GM23338 (cell line): ENCODE results near the gene FCN2. TPM values are rescaled to one million over a fixed set of nuclear protein-coding genes. Genes with fewer than 3 reads are reported as not detected.

Experiments used
- ATAC-seq: fragments of 200-7000 bp; cut with Tn5 transposase; 3 replicates; pipeline ENCODE4 v1.9.1; 2020
- DNase-seq: peaks from one replicate; pipeline ENCODE4 v3.0.0-alpha.2; 2015; ENCODE audit warnings: low spot score
- H2AFZ ChIP-seq: fragments of 200-600 bp; sonication (generic); 2 replicates; pipeline ENCODE4 v1.8.0; 2016; ENCODE audit warnings: antibody characterized with exemption, mild to moderate bottlenecking, moderate library complexity
- H3F3A ChIP-seq: fragments of 200-600 bp; sonication (generic); replicated peaks from 2 replicates; pipeline ENCODE4 v1.8.0; 2017; ENCODE audit warnings: antibody characterized with exemption, mixed run types, low read depth
- H3K27ac ChIP-seq: fragments of 200-600 bp; sonication (generic); 2 replicates; pipeline ENCODE4 v1.6.1; 2016; ENCODE audit warnings: low read depth
- H3K27me3 ChIP-seq: fragments of 200-600 bp; sonication (generic); 2 replicates; pipeline ENCODE4 v1.8.0; 2016; ENCODE audit warnings: mild to moderate bottlenecking, mixed run types, moderate library complexity; ENCODE audit not compliant: insufficient read depth
- H3K36me3 ChIP-seq: fragments of 200-600 bp; sonication (generic); 2 replicates; pipeline ENCODE4 v1.8.0; 2016; ENCODE audit warnings: mild to moderate bottlenecking; ENCODE audit not compliant: insufficient read depth
- H3K4me1 ChIP-seq: fragments of 200-600 bp; sonication (generic); 2 replicates; pipeline ENCODE4 v1.8.0; 2016; ENCODE audit warnings: mild to moderate bottlenecking, moderate library complexity; ENCODE audit not compliant: insufficient read depth
- H3K4me2 ChIP-seq: fragments of 200-600 bp; sonication (generic); 2 replicates; pipeline ENCODE4 v1.7.1; 2017; ENCODE audit warnings: mixed run types
- H3K4me3 ChIP-seq: fragments of 200-600 bp; sonication (generic); 2 replicates; pipeline ENCODE4 v1.6.1; 2016; ENCODE audit warnings: mixed run types
- H3K79me2 ChIP-seq: fragments of 200-600 bp; sonication (generic); replicated peaks from 2 replicates; pipeline ENCODE4 v1.8.0; 2017; ENCODE audit warnings: mild to moderate bottlenecking; ENCODE audit not compliant: insufficient read depth
- H3K9me2 ChIP-seq: fragments of 200-600 bp; sonication (generic); 2 replicates; pipeline ENCODE4 v1.8.0; 2017; ENCODE audit not compliant: insufficient read depth
- H4K20me1 ChIP-seq: fragments of 200-600 bp; sonication (generic); replicated peaks from 2 replicates; pipeline ENCODE4 v1.8.0; 2017; ENCODE audit warnings: mild to moderate bottlenecking; ENCODE audit not compliant: insufficient read depth
- H3K27ac Mint-ChIP-seq: 2 replicates; pipeline ENCODE4 v1.8.0; 2020; ENCODE audit warnings: inconsistent platforms, mild to moderate bottlenecking, moderate library complexity, mixed read lengths
- H3K27me3 Mint-ChIP-seq: 3 replicates; pipeline ENCODE4 v1.8.0; 2022; ENCODE audit warnings: low read depth, mild to moderate bottlenecking, moderate library complexity, mixed read lengths, inconsistent platforms; ENCODE audit not compliant: insufficient read depth, poor library complexity
- H3K36me3 Mint-ChIP-seq: 3 replicates; pipeline ENCODE4 v1.8.0; 2021; ENCODE audit warnings: low read depth, mild to moderate bottlenecking, inconsistent platforms, moderate library complexity, mixed read lengths
- H3K4me1 Mint-ChIP-seq: 3 replicates; pipeline ENCODE4 v1.8.0; 2020; ENCODE audit warnings: mild to moderate bottlenecking, inconsistent platforms, mixed read lengths
- H3K4me3 Mint-ChIP-seq: 3 replicates; pipeline ENCODE4 v1.8.0; 2021; ENCODE audit warnings: moderate library complexity, mild to moderate bottlenecking, inconsistent platforms, mixed read lengths
- H3K9me3 Mint-ChIP-seq: 3 replicates; pipeline ENCODE4 v1.8.0; 2020; ENCODE audit warnings: moderate library complexity, mild to moderate bottlenecking, inconsistent platforms, mixed read lengths
- JUNB ChIP-seq: IDR thresholded peaks from one replicate; pipeline ENCODE4 v1.6.1; 2016; ENCODE audit warnings: antibody characterized with exemption; ENCODE audit not compliant: unreplicated experiment
- POLR2AphosphoS5 ChIP-seq: IDR thresholded peaks from 2 replicates; pipeline ENCODE4 v1.6.1; 2016; ENCODE audit warnings: antibody characterized with exemption, low read depth
- STAT1 ChIP-seq: IDR thresholded peaks from one replicate; pipeline ENCODE4 v1.6.1; 2016; ENCODE audit warnings: antibody characterized with exemption; ENCODE audit not compliant: unreplicated experiment
- ZNF114 ChIP-seq: fragments of 250-450 bp; sonication (Bioruptor Pico); IDR thresholded peaks from 2 replicates; pipeline ENCODE4 v1.5.0; 2020; ENCODE audit warnings: mild to moderate bottlenecking, moderate library complexity
- polyA plus RNA-seq: library from polyadenylated mRNA; unstranded; fragments of >200 nt; fragmentation: Nextera tagmentation; extraction: Ambion mirVana; gene quantifications from 2 replicates; pipeline ENCODE4 v1.2.1, GENCODE V29; 2016
- total RNA-seq: library from RNA; depleted of rRNA; stranded (reverse); fragments of >200 nt; shearing (Covaris generic); gene quantifications from 2 replicates; pipeline ENCODE4 v1.2.3, GENCODE V29; 2014
- TF ChIP-seq, protein P1 (sequence below): fragments of 250-450 bp; sonication (Bioruptor Pico); IDR thresholded peaks from 2 replicates; pipeline ENCODE4 v1.5.0; 2020; ENCODE audit warnings: mild to moderate bottlenecking, moderate library complexity
- TF ChIP-seq, protein P2 (sequence below): IDR thresholded peaks from 2 replicates; pipeline ENCODE4 v1.6.1; 2016; ENCODE audit warnings: antibody characterized with exemption

The FCN2 gene
- total and polyA plus RNA-seq, 2 experiments from 2014 or later = not detected

- TF ChIP-seq, protein P1, sequence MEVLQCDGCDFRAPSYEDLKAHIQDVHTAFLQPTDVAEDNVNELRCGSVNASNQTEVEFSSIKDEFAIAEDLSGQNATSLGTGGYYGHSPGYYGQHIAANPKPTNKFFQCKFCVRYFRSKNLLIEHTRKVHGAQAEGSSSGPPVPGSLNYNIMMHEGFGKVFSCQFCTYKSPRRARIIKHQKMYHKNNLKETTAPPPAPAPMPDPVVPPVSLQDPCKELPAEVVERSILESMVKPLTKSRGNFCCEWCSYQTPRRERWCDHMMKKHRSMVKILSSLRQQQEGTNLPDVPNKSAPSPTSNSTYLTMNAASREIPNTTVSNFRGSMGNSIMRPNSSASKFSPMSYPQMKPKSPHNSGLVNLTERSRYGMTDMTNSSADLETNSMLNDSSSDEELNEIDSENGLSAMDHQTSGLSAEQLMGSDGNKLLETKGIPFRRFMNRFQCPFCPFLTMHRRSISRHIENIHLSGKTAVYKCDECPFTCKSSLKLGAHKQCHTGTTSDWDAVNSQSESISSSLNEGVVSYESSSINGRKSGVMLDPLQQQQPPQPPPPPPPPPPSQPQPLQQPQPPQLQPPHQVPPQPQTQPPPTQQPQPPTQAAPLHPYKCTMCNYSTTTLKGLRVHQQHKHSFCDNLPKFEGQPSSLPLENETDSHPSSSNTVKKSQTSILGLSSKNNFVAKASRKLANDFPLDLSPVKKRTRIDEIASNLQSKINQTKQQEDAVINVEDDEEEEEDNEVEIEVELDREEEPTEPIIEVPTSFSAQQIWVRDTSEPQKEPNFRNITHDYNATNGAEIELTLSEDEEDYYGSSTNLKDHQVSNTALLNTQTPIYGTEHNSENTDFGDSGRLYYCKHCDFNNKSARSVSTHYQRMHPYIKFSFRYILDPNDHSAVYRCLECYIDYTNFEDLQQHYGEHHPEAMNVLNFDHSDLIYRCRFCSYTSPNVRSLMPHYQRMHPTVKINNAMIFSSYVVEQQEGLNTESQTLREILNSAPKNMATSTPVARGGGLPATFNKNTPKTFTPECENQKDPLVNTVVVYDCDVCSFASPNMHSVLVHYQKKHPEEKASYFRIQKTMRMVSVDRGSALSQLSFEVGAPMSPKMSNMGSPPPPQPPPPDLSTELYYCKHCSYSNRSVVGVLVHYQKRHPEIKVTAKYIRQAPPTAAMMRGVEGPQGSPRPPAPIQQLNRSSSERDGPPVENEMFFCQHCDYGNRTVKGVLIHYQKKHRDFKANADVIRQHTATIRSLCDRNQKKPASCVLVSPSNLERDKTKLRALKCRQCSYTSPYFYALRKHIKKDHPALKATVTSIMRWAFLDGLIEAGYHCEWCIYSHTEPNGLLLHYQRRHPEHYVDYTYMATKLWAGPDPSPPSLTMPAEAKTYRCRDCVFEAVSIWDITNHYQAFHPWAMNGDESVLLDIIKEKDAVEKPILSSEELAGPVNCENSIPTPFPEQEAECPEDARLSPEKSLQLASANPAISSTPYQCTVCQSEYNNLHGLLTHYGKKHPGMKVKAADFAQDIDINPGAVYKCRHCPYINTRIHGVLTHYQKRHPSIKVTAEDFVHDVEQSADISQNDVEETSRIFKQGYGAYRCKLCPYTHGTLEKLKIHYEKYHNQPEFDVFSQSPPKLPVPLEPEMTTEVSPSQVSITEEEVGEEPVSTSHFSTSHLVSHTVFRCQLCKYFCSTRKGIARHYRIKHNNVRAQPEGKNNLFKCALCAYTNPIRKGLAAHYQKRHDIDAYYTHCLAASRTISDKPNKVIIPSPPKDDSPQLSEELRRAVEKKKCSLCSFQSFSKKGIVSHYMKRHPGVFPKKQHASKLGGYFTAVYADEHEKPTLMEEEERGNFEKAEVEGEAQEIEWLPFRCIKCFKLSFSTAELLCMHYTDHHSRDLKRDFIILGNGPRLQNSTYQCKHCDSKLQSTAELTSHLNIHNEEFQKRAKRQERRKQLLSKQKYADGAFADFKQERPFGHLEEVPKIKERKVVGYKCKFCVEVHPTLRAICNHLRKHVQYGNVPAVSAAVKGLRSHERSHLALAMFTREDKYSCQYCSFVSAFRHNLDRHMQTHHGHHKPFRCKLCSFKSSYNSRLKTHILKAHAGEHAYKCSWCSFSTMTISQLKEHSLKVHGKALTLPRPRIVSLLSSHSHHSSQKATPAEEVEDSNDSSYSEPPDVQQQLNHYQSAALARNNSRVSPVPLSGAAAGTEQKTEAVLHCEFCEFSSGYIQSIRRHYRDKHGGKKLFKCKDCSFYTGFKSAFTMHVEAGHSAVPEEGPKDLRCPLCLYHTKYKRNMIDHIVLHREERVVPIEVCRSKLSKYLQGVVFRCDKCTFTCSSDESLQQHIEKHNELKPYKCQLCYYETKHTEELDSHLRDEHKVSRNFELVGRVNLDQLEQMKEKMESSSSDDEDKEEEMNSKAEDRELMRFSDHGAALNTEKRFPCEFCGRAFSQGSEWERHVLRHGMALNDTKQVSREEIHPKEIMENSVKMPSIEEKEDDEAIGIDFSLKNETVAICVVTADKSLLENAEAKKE (CRISPR knock-in tag) = no peak
- TF ChIP-seq STAT1 (no peak), POLR2AphosphoS5 (no peak), ZNF114 (CRISPR knock-in tag) (no peak), JUNB (no peak)
Observed at GRCh38 chr9:134834217-134834956, 46.2 kb upstream of the FCN2 start (continued).

- Mint-ChIP-seq H3K9me3 (no peaks in the 10 kb centered on the region), H3K36me3 (no peaks in the 10 kb centered on the region), H3K4me1 (no peaks in the 10 kb centered on the region), H3K27me3 (peaks cover 7% of the 10 kb centered on the region), H3K27ac (0 out of 2 replicates have a peak overlapping the region, but pooled peaks have one; percentile 65), H3K4me3 (no peak overlapping the region)
- Histone ChIP-seq H3K79me2 (no peaks in the 10 kb centered on the region), H3K9me2 (no peaks in the 10 kb centered on the region), H3K4me3 (no peak overlapping the region), H3F3A (no peaks in the 10 kb centered on the region), H4K20me1 (no peaks in the 10 kb centered on the region), H2AFZ (no peak overlapping the region), H3K36me3 (no peaks in the 10 kb centered on the region), H3K4me2 (no peak overlapping the region), H3K4me1 (no peaks in the 10 kb centered on the region), H3K27me3 (no peaks in the 10 kb centered on the region), H3K27ac (no peak overlapping the region)
- ATAC-seq (no peak), DNase-seq (no peak)
- TF ChIP-seq, protein P2, sequence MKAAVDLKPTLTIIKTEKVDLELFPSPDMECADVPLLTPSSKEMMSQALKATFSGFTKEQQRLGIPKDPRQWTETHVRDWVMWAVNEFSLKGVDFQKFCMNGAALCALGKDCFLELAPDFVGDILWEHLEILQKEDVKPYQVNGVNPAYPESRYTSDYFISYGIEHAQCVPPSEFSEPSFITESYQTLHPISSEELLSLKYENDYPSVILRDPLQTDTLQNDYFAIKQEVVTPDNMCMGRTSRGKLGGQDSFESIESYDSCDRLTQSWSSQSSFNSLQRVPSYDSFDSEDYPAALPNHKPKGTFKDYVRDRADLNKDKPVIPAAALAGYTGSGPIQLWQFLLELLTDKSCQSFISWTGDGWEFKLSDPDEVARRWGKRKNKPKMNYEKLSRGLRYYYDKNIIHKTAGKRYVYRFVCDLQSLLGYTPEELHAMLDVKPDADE = no peak
- TF ChIP-seq POLR2AphosphoS5 = no peak
Observed at GRCh38 chr9:134834957-134835419, 45.6 kb upstream of the FCN2 start.
